ENCODE results near the gene GPC5. TPM values are rescaled to one million over a fixed set of nuclear protein-coding genes. Genes with fewer than 3 reads are reported as not detected.
A peak's percentile ranks its signal among the peaks of the same experiment; 100 is the strongest.

The GPC5 gene
- total and polyA plus RNA-seq, 2 donors (not counting 3 experiments of a cell fraction or from before 2014, with no cell fraction given) = 0.59 to 0.97 TPM

- Histone ChIP-seq H3K4me1 (ENCODE audit: control insufficient read depth, extremely low read depth, insufficient read depth, low read length) (peaks cover 13% of the 10 kb centered on the region), H3K27ac (ENCODE audit: insufficient read depth, low read depth, low read length) (peak overlapping the region; percentile 43), H3K4me2 (ENCODE audit: insufficient read depth, low read length) (no peak overlapping the region), H2AFZ (ENCODE audit: low read depth, low read length) (no peak overlapping the region), H3K9me3 (replicated peaks; ENCODE audit: control insufficient read depth, insufficient read depth, low read length) (no peaks in the 10 kb centered on the region), H3K27me3 (ENCODE audit: control insufficient read depth in 2 of 2, insufficient read depth in 2 of 2, low read length in 2 of 2) (no peaks in the 10 kb centered on the region), H3K36me3 (ENCODE audit: control insufficient read depth in 2 of 2, extremely low read depth in 1 of 2, insufficient read depth in 2 of 2, low read length in 2 of 2) (no peaks in the 10 kb centered on the region), H3K9me1 (replicated peaks; ENCODE audit: control insufficient read depth, extremely low read depth, insufficient read depth, low read length) (no peaks in the 10 kb centered on the region), H3K4me3 (replicated peaks in 1 of 3; ENCODE audit: insufficient read depth in 1 of 3, low read depth in 1 of 3, low read length in 3 of 3) (no peak overlapping the region), H4K20me1 (replicated peaks; ENCODE audit: control insufficient read depth, extremely low read depth, insufficient read depth, low read length) (no peaks in the 10 kb centered on the region), H3K9ac (replicated peaks; ENCODE audit: extremely low read depth, insufficient read depth, low read length) (no peak overlapping the region), H3K79me2 (ENCODE audit: control insufficient read depth, insufficient read depth, low read length) (no peaks in the 10 kb centered on the region)
- DNase-seq (ENCODE audit: low read depth, low spot score) = no peak
- POLR2A ChIA-PET = no interaction called here
- FAIRE-seq = no peak
- dilution Hi-C loops (cut with MboI; ENCODE audit: extremely low pct_ligation_motif_present, low sequenced_read_pairs) = no loop called here
- no peak for TF ChIP-seq GATA2 (IDR thresholded peaks at IDR 0.05; ENCODE audit: insufficient read depth, insufficient read length, low read depth, low read length)
- no peak for TF ChIP-seq MYC (IDR thresholded peaks at IDR 0.05; ENCODE audit: low read depth, low read length)
- intact Hi-C loops (cut with micrococcal nuclease) = loop anchor here (1.0 kb wide), 1 partner anchor 8 kb away; no protein-coding TSS in a partner anchor
- BruUV-seq (replicated peaks) = no TSS peak
- CTCF ChIA-PET = interaction anchor here (1.3 kb wide), 1 partner anchor 87 kb away, joined by 4 read pairs; no protein-coding TSS in a partner anchor
Observed at GRCh38 chr13:91904005-91904404, 505.6 kb downstream of the GPC5 start.

GRCh38 chr13:91904597-91904996 is 506.2 kb downstream of the GPC5 start:
- DNase-seq (ENCODE audit: low read depth, low spot score) (peak; percentile 54), FAIRE-seq (no peak)
- no peaks in the 10 kb centered on the region for H3K9me1 ChIP-seq (replicated peaks; ENCODE audit: control insufficient read depth, extremely low read depth, insufficient read depth, low read length)
- no peak overlapping the region for H3K9ac ChIP-seq (replicated peaks; ENCODE audit: extremely low read depth, insufficient read depth, low read length)
- no peaks in the 10 kb centered on the region for H3K27me3 ChIP-seq (ENCODE audit: control insufficient read depth in 2 of 2, insufficient read depth in 2 of 2, low read length in 2 of 2)
- H3K9me3 ChIP-seq (replicated peaks; ENCODE audit: control insufficient read depth, insufficient read depth, low read length) = no peaks in the 10 kb centered on the region
- H3K4me1 ChIP-seq (ENCODE audit: control insufficient read depth, extremely low read depth, insufficient read depth, low read length) = peaks cover 13% of the 10 kb centered on the region
- H2AFZ ChIP-seq (ENCODE audit: low read depth, low read length) = peak overlapping the region; percentile 63
- TF ChIP-seq FOS (IDR thresholded peaks at IDR 0.05; ENCODE audit: borderline replicate concordance, insufficient read depth, low read length) (no peak), JUN (IDR thresholded peaks at IDR 0.05; ENCODE audit: borderline replicate concordance, insufficient read depth, insufficient read length, low read depth) (no peak), EZH2 (IDR thresholded peaks at IDR 0.05; ENCODE audit: borderline replicate concordance, low read depth, low read length, severe bottlenecking) (no peak), POLR2AphosphoS5 (IDR thresholded peaks at IDR 0.05; ENCODE audit: insufficient read depth, low read depth, low read length) (no peak), MYC (IDR thresholded peaks at IDR 0.05; ENCODE audit: low read depth, low read length) (no peak), GATA2 (IDR thresholded peaks at IDR 0.05; ENCODE audit: insufficient read depth, insufficient read length, low read depth, low read length) (no peak)
- intact Hi-C loops (cut with micrococcal nuclease) = loop anchor here (1.0 kb wide), 1 partner anchor 8 kb away; no protein-coding TSS in a partner anchor
- dilution Hi-C loops (cut with MboI; ENCODE audit: extremely low pct_ligation_motif_present, low sequenced_read_pairs) = no loop called here
- no peak overlapping the region for H3K4me3 ChIP-seq (replicated peaks in 1 of 3; ENCODE audit: insufficient read depth in 1 of 3, low read depth in 1 of 3, low read length in 3 of 3)
- H4K20me1 ChIP-seq (replicated peaks; ENCODE audit: control insufficient read depth, extremely low read depth, insufficient read depth, low read length) = no peaks in the 10 kb centered on the region
- H3K27ac ChIP-seq (ENCODE audit: insufficient read depth, low read depth, low read length) = peak overlapping the region; percentile 43
- no peaks in the 10 kb centered on the region for H3K79me2 ChIP-seq (ENCODE audit: control insufficient read depth, insufficient read depth, low read length)
- no TSS peak for BruUV-seq (replicated peaks)
- CTCF ChIA-PET = interaction anchor here (1.3 kb wide), 1 partner anchor 87 kb away, joined by 4 read pairs; no protein-coding TSS in a partner anchor
- peak overlapping the region; percentile 48 for H3K4me2 ChIP-seq (ENCODE audit: insufficient read depth, low read length)
- H3K36me3 ChIP-seq (ENCODE audit: control insufficient read depth in 2 of 2, extremely low read depth in 1 of 2, insufficient read depth in 2 of 2, low read length in 2 of 2) = no peaks in the 10 kb centered on the region
- POLR2A ChIA-PET = no interaction called here

Measured in endothelial cell of umbilical vein (primary cell).